Fibroblast of the aortic adventitia (primary cell): Measurements from ENCODE around the gene MYO18B. TPM values are rescaled to one million over a fixed set of nuclear protein-coding genes. Genes with fewer than 3 reads are reported as not detected.

Experiments
- DNase-seq: peaks from one replicate; pipeline ENCODE4 v3.0.0-alpha.2; 2010; ENCODE audit warnings: low read depth
- H3K4me3 ChIP-seq: 2 replicates; pipeline ENCODE4 v1.5.1; 2011; ENCODE audit warnings: low read depth, mild to moderate bottlenecking, control low read depth, low read length, moderate library complexity
- CTCF ChIP-seq: IDR thresholded peaks from 2 replicates; pipeline ENCODE4 v1.5.1; 2011; ENCODE audit warnings: mild to moderate bottlenecking, low read length, control low read depth, inconsistent platforms; ENCODE audit not compliant: insufficient read depth
- total RNA-seq: library from RNA; depleted of rRNA; stranded (reverse); fragments of >200 nt; gene quantifications from 2 replicates; pipeline ENCODE4 v1.2.3, GENCODE V29; 2012; ENCODE audit warnings: low replicate concordance

MYO18B gene
- total RNA-seq, 1 donor, result not detected

- no peak for TF ChIP-seq CTCF
- DNase-seq, result no peak
- H3K4me3 ChIP-seq, result no peak overlapping the region
Observed at GRCh38 chr22:25838960-25839741, 97.2 kb downstream of the MYO18B start.

GRCh38 chr22:25839755-25840154, 97.8 kb downstream of the MYO18B start:
- H3K4me3 ChIP-seq, result no peak overlapping the region
- no peak for TF ChIP-seq CTCF
- DNase-seq, result no peak

- H3K4me3 ChIP-seq, result no peak overlapping the region
- TF ChIP-seq CTCF, result no peak
- no peak for DNase-seq
Observed at GRCh38 chr22:25840167-25840566, 98.2 kb downstream of the MYO18B start.

- no peak for TF ChIP-seq CTCF
- DNase-seq, result no peak
- H3K4me3 ChIP-seq, result no peak overlapping the region
Observed at GRCh38 chr22:25840891-25841290, 98.9 kb downstream of the MYO18B start.

- H3K4me3 ChIP-seq, result no peak overlapping the region
- TF ChIP-seq CTCF, result no peak
- DNase-seq, result no peak
Observed at GRCh38 chr22:25841775-25842174, 99.8 kb downstream of the MYO18B start.

- no peak for DNase-seq
- H3K4me3 ChIP-seq, result no peak overlapping the region
- no peak for TF ChIP-seq CTCF
Observed at GRCh38 chr22:25843660-25844405, 101.8 kb downstream of the MYO18B start.
